GM21515 (cell line): ENCODE measurements around the gene TYMS.
"Not testable (repeated sequence)": the region's sequence is repeated elsewhere in the genome, so short reads cannot be mapped to it uniquely, and the experiment has no call there.

ENCODE experiments used
- ATAC-seq: cut with Tn5 transposase; IDR thresholded peaks from one replicate; pipeline ENCODE4 v1.9.1; 2021; ENCODE audit not compliant: unreplicated experiment

TYMS gene

GRCh38 chr18:676736-677135, 19.3 kb downstream of the TYMS start:
- ATAC-seq = no peak

- no peak for ATAC-seq
Measured at GRCh38 chr18:677145-677544, 19.7 kb downstream of the TYMS start.

GRCh38 chr18:677951-678381, 20.5 kb downstream of the TYMS start:
- ATAC-seq = no peak

DNA sequence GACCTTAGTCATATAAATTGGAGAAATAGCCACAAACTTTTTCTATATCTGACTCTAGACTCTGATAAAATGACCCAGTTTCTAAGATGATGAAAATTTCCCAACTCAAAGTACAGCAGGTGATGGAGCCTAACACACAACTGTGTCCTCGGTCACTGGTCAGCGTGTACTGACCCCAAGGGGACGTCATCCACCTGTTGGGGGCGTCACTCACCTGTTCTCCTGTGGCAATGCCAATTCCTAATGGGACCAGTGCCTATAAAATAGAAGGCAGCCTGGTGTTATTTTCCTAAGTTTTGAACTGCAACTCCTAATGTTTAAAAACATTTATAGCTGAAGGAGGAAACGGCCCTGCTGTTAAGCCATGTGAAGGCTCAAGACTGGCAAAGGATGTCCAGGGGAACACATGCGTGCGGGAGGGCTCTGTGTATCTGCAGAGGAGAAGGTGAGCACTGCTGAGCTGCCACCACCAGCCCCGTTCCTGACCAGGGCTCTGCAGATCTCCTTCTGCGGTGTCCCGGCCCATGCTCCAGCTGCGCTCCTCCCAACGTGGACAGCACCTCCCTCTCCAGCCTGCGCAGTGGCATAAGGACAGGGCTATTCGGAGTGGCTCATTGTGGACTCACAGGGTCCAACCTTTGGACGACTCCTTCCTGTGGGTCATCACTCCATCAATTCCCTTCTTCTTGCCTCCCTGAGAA, 21.2 kb downstream of the TYMS start:
- ATAC-seq = no peak

DNA sequence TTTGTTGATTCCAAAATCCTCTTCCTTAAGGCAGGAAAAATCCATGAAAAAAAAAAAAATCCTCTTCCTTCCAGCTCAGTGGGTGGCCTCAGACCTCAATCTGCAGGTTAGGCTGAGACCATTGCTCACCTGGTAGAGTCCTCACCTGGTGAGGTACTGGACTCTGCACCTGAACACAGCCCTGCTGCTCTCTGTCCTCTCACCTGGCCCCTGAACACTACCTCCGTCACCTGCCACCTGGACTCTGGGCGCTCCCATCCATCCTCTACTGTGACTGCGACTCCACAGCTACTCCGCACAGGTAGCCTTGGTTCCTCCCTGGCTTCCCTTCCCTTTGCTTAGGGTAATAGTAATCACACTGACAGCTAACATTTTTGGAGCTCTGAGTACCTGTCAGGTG, 22.1 kb downstream of the TYMS start:
- no peak for ATAC-seq

GRCh38 chr18:680392-680791, 22.9 kb downstream of the TYMS start:
- ATAC-seq = no peak

GRCh38 chr18:681985-682384, 24.5 kb downstream of the TYMS start:
- no peak for ATAC-seq

- ATAC-seq = not testable (repeated sequence)
Measured at GRCh38 chr18:682416-682815, 25.0 kb downstream of the TYMS start.

- ATAC-seq = no peak
Measured at GRCh38 chr18:682833-683232, 25.4 kb downstream of the TYMS start.

DNA sequence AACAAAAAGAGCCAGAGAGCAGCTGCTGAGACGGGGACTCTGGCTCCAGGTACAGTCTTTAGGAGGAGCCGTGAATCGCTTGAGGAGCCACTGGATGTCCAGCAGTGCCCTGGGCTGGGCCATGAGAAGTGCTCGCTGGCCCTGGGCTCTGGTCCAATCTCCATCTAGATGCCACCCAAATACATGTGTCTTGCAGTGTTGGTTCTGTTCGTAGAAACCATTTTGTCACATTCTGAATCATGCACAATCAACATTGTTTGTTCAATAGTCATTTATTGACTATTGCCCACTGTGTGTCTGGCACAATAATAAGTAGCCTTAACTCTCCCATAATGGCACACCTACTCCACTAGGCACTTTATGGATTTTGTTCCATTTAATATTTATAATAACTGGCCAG, 26.1 kb downstream of the TYMS start:
- ATAC-seq = no peak

DNA sequence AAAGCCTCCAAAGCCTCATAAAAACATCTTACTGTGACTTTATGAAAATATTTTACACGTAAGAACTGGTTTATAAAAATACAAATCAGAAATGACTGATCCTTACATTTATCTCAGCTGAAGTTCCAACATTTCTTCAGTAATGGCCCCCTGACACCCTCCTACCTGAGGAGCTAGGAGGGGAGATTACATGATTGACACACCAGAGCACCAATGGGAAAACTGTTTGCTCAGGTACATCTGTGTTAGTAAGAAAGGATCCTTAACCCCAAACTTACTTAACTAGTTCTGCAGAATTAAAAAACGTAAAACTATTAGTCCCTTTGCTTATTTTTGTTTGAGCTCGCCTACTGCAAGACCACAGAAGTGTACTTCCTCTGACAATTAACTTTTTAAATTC, 28.0 kb downstream of the TYMS start:
- no peak for ATAC-seq

GRCh38 chr18:686339-687111, 29.1 kb downstream of the TYMS start:
- ATAC-seq = no peak

DNA sequence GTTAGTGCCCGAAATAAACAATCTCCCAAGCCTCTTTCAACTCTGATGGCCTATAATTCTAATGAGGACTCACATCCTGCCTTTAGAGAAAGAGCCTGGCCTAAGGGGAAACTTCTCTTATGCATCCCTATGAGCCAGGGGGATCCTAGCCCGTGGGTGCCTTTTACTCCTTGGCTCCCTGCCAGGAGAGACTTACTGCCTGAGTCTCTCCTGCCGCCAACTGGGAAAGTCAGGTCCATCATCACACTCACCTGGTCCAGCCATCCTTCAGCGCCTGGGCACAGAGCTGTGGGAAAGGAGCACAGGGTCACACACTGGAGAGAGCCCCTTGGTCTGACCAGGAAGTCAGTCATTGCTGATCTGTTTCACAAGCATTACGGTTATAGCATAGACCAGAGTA, 30.9 kb downstream of the TYMS start:
- ATAC-seq = no peak

GRCh38 chr18:692824-693223, 35.4 kb downstream of the TYMS start:
- ATAC-seq = no peak

GRCh38 chr18:693466-694187, 36.2 kb downstream of the TYMS start:
- no peak for ATAC-seq

DNA sequence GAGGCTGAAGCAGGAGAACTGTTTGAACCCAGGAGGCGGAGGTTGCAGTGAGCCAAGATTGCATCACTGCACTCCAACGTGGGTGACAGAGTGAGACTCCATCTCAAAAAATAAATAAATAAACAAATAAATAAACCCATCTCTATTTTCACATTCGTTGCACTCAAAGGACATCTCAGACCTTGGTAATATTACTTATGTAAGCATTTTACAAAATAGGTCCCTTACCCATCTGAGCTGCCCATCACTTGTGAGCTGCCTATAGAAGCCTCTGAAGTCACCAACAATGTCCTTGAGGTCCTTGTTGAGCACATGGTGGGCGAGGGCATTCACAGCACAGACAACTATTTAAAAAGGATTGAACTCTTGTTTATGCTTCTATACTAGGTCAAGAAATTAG, 39.6 kb downstream of the TYMS start:
- no peak for ATAC-seq

- ATAC-seq = no peak
Measured at GRCh38 chr18:697800-698199, 40.3 kb downstream of the TYMS start.

DNA sequence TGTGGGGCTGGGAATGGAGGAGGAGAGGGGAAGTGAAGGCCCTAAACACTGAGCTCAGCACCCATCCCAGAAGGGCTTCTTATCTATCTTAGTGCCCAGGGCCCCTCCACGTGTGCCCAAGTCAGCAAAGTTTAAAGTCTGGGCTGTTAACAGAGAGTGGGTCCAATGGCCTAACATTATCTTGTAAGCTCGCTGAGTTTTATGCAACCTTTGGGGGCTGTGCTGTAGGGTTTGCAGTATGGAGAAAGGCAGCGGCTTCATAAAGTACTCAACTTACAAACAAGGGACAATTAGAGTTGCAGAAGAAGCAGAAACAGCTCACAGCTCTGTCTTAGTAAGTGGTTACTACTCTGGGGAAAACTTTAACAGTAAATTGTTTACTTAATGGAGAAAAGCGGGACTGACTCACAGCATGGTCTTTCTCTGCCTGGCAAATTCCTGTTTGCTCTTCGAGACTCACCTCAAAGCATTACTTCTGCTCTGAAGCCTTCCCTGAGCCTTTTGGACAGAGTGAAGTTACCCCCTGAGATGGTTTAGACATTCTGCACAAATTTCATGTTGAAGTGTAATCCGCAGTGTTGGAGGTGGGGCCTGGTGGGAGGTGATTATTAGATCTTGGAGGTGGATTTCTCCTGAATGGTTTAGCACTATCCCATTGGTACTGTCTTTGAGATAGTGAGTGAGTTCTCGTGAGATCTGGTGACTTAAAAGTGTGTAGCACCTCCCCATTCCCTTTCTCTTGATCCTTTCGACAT, 45.9 kb downstream of the TYMS start:
- ATAC-seq = no peak

DNA sequence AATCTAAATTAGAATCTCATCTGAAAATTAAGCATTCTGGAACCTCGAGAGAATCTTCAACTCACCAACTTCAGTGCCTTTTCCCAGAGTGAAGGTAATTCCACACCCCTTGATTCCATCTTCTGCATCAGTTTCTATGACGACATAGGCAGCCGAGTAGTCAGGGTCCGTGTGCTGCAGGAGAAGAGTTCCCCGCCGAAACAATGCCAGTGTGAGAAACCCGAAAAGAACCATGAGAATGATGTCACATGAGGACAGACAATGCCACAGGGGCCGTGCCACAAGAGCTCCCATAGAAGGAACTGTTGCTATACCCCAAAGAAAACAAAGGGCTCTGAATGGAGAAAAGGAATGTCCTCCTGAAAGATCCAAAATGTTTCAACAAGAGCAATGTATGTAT, 49.0 kb downstream of the TYMS start:
- ATAC-seq = no peak

GRCh38 chr18:708096-708495, 50.6 kb downstream of the TYMS start:
- ATAC-seq = no peak

DNA sequence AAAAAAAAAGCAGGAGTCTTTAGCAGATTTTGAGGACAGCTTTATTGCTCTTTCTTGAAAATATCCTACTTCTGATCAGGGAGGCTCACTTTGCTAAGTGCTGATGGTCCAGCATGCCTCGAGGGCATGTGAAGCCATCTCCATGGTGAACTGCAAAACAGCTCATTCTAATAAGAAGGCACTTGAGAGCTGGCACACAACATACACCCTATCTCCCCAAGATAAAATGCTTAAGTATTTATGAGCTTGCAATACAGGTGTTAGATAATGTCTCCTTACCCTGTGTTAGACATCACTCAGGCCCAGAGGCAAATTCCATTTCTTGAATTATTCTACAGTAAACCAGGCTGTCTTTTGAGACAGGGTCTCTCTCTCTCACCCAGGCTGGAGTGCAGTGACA, 52.3 kb downstream of the TYMS start:
- no peak for ATAC-seq
